Small intestine (tissue), 7 donors: Measurements from ENCODE around the gene AHNAK. TPM values are rescaled to one million over a fixed set of nuclear protein-coding genes. Genes with fewer than 3 reads are reported as not detected.
"Not testable (repeated sequence)": the region's sequence is repeated elsewhere in the genome, so short reads cannot be mapped to it uniquely, and the experiment has no call there.

Experiments
- DNase-seq, 2 donors: peaks; one replicate each; pipeline versions ENCODE4 v3.0.0 to v3.0.0-alpha.2; 2013
- FAIRE-seq: peaks from 2 replicates; lab custom pipeline; 2012; peaks lifted over from hg19 to GRCh38; lab: Jason Lieb, UNC
- H3K27ac ChIP-seq, 3 donors: one replicate each; pipeline ENCODE4 v1.5.1; 2013; ENCODE audit warnings: low read length in 2 of 3, mild to moderate bottlenecking in 2 of 3, control low read depth in 1 of 3, inconsistent platforms in 1 of 3, low read depth in 1 of 3, moderate library complexity in 1 of 3
- H3K27me3 ChIP-seq, 3 donors: one replicate each; pipeline ENCODE4 v1.6.1; 2013; ENCODE audit warnings: low read length in 3 of 3, inconsistent platforms in 1 of 3; ENCODE audit not compliant: control insufficient read depth in 3 of 3, insufficient read depth in 3 of 3
- H3K36me3 ChIP-seq, 3 donors: one replicate each; pipeline ENCODE4 v1.6.1; 2013; ENCODE audit warnings: low read length in 3 of 3, inconsistent platforms in 1 of 3, low read depth in 1 of 3, mild to moderate bottlenecking in 1 of 3, moderate library complexity in 1 of 3; ENCODE audit not compliant: control insufficient read depth in 3 of 3, insufficient read depth in 2 of 3
- H3K4me1 ChIP-seq, 3 donors: one replicate each; pipeline ENCODE4 v1.6.1; 2013; ENCODE audit warnings: low read length in 2 of 3, inconsistent platforms in 1 of 3, low read depth in 1 of 3, mild to moderate bottlenecking in 1 of 3, moderate library complexity in 1 of 3; ENCODE audit not compliant: control insufficient read depth in 3 of 3, insufficient read depth in 2 of 3
- H3K4me3 ChIP-seq, 3 donors: one replicate each; pipeline ENCODE4 v1.5.1; 2013; ENCODE audit warnings: low read length in 3 of 3, control low read depth in 1 of 3, inconsistent platforms in 1 of 3, low read depth in 1 of 3, mild to moderate bottlenecking in 1 of 3, moderate library complexity in 1 of 3
- H3K9me3 ChIP-seq, 2 donors: one replicate each; pipeline ENCODE4 v1.6.1; 2013; ENCODE audit warnings: low read depth in 1 of 2, low read length in 1 of 2; ENCODE audit not compliant: control insufficient read depth in 2 of 2, insufficient read depth in 1 of 2
- WGBS, 3 donors: extraction: QIAGEN DNeasy Blood & Tissue Kit; methylation state at CpG; one replicate each; pipeline ENCODE4 v1.1.7; 2013; 5-methylcytosine and 5-hydroxymethylcytosine counted together
- polyA plus RNA-seq, 4 donors: library from polyadenylated mRNA; stranded (reverse) in 3 of 4; unstranded in 1 of 4; fragments of 200-250 nt in 3 of 4; fragments of 120-200 nt in 1 of 4; gene quantifications; one replicate each; pipeline versions ENCODE4 v1.2.1 to v1.2.3, GENCODE V29; 2013
- donor health status: healthy with polysubstance abuse.
- donor health status: control.
- donor health status: control.
- donor health status: Bipolar disorder and iron deficiency.
- donor health status: healthy.

The AHNAK gene
- polyA plus RNA-seq, 4 donors, result 72.1 to 110 (median 86.8) TPM

- WGBS, 3 donors, result 87 to 91% (median 88%) methylated on average over 6 of the region's 6 CpGs
- peaks cover 0 to 11% (median 0%) of the 10 kb centered on the region in 3 donors for H3K4me1 ChIP-seq
- no peak overlapping the region for H3K4me3 ChIP-seq
- FAIRE-seq (no peak), DNase-seq (no peak)
- H3K9me3 ChIP-seq, result peaks cover 0 to 6% of the 10 kb centered on the region in 2 donors
- no peaks in the 10 kb centered on the region for H3K36me3 ChIP-seq
- no peaks in the 10 kb centered on the region for H3K27me3 ChIP-seq
- no peak overlapping the region for H3K27ac ChIP-seq
Observed at GRCh38 chr11:62452261-62452660, 94.3 kb downstream of the AHNAK start.

- Histone ChIP-seq H3K27me3 (no peaks in the 10 kb centered on the region), H3K4me1 (peaks cover 0 to 6% (median 0%) of the 10 kb centered on the region in 3 donors), H3K9me3 (peaks cover 0 to 6% of the 10 kb centered on the region in 2 donors), H3K36me3 (no peaks in the 10 kb centered on the region), H3K27ac (no peak overlapping the region), H3K4me3 (no peak overlapping the region)
- FAIRE-seq (no peak), DNase-seq (no peak)
- WGBS, 3 donors, result 81 to 91% (median 88%) methylated on average over 8 of the region's 8 CpGs
Observed at GRCh38 chr11:62451241-62451621, 95.4 kb downstream of the AHNAK start.

- no peak overlapping the region for H3K4me3 ChIP-seq
- peaks cover 0 to 7% (median 0%) of the 10 kb centered on the region in 3 donors for H3K4me1 ChIP-seq
- H3K36me3 ChIP-seq, result no peaks in the 10 kb centered on the region
- WGBS, 3 donors, result 88 to 92% (median 91%) methylated on average over 15 of the region's 15 CpGs
- no peaks in the 10 kb centered on the region for H3K27me3 ChIP-seq
- H3K27ac ChIP-seq, result no peak overlapping the region
- H3K9me3 ChIP-seq, result peaks cover 0 to under 1% of the 10 kb centered on the region in 2 donors
- no peak for DNase-seq
- no peak for FAIRE-seq
Observed at GRCh38 chr11:62450543-62451240, 95.9 kb downstream of the AHNAK start.

GRCh38 chr11:62449912-62450311 lies 96.7 kb downstream of the AHNAK start:
- FAIRE-seq, H3K27ac ChIP-seq, H3K9me3 ChIP-seq, H3K27me3 ChIP-seq, H3K36me3 ChIP-seq, DNase-seq, H3K4me3 ChIP-seq: not testable (repeated sequence)
- 76 to 86% (median 86%) methylated on average over 7 of the region's 7 CpGs for WGBS, 3 donors
- H3K4me1 ChIP-seq, result peaks cover 0 to 15% (median 0%) of the 10 kb centered on the region in 3 donors

- no peak overlapping the region for H3K4me3 ChIP-seq
- H3K9me3 ChIP-seq, result no peaks in the 10 kb centered on the region
- H3K36me3 ChIP-seq, result no peaks in the 10 kb centered on the region
- H3K27ac ChIP-seq, result no peak overlapping the region
- WGBS, 3 donors, result 21 to 65% (median 39%) methylated on average over 9 of the region's 9 CpGs
- no peak for DNase-seq
- FAIRE-seq, result no peak
- peaks cover 0 to 19% (median 4%) of the 10 kb centered on the region in 3 donors for H3K4me1 ChIP-seq
- H3K27me3 ChIP-seq, result no peaks in the 10 kb centered on the region
Observed at GRCh38 chr11:62449451-62449851, 97.2 kb downstream of the AHNAK start.

- FAIRE-seq (no peak), DNase-seq (peak; percentile 49 to 79)
- peaks cover 0 to 31% (median 7%) of the 10 kb centered on the region in 3 donors for H3K4me1 ChIP-seq
- no peak overlapping the region for H3K4me3 ChIP-seq
- H3K36me3 ChIP-seq, result no peaks in the 10 kb centered on the region
- H3K27me3 ChIP-seq, result no peaks in the 10 kb centered on the region
- WGBS, 3 donors, result 18 to 54% (median 32%) methylated on average over 5 of the region's 5 CpGs
- H3K27ac ChIP-seq, result peak overlapping the region; percentile 37 to 66 (median 41)
- H3K9me3 ChIP-seq, result no peaks in the 10 kb centered on the region
Observed at GRCh38 chr11:62446091-62446490, 100.5 kb downstream of the AHNAK start.

GRCh38 chr11:62445314-62445740 lies 101.3 kb downstream of the AHNAK start:
- no peak for FAIRE-seq

GRCh38 chr11:62444835-62445234 lies 101.8 kb downstream of the AHNAK start:
- peak; percentile 51 to 67 for DNase-seq
- Histone ChIP-seq H3K4me1 (peaks cover 0 to 35% (median 7%) of the 10 kb centered on the region in 3 donors), H3K27me3 (no peaks in the 10 kb centered on the region), H3K4me3 (no peak overlapping the region), H3K27ac (peak overlapping the region in 2 of 3 donors; percentile 66 to 88), H3K9me3 (no peaks in the 10 kb centered on the region), H3K36me3 (no peaks in the 10 kb centered on the region)
- no peak for FAIRE-seq
- 31 to 50% (median 50%) methylated on average over 9 of the region's 9 CpGs for WGBS, 3 donors

More at GRCh38 chr11:62445314-62445740, 101.3 kb downstream of the AHNAK start:
- 63 to 69% (median 69%) methylated on average over 5 of the region's 5 CpGs for WGBS, 3 donors
- Histone ChIP-seq H3K4me3 (no peak overlapping the region), H3K9me3 (no peaks in the 10 kb centered on the region), H3K4me1 (peaks cover 0 to 34% (median 7%) of the 10 kb centered on the region in 3 donors), H3K36me3 (no peaks in the 10 kb centered on the region), H3K27ac (peak overlapping the region in 2 of 3 donors; percentile 41 to 66), H3K27me3 (no peaks in the 10 kb centered on the region)
- DNase-seq, result peak in 1 of 2 donors; percentile 44
